ENCODE results near the gene CREM.
"Not testable (repeated sequence)": the region's sequence is repeated elsewhere in the genome, so short reads cannot be mapped to it uniquely, and the experiment has no call there.

The CREM gene

DNA sequence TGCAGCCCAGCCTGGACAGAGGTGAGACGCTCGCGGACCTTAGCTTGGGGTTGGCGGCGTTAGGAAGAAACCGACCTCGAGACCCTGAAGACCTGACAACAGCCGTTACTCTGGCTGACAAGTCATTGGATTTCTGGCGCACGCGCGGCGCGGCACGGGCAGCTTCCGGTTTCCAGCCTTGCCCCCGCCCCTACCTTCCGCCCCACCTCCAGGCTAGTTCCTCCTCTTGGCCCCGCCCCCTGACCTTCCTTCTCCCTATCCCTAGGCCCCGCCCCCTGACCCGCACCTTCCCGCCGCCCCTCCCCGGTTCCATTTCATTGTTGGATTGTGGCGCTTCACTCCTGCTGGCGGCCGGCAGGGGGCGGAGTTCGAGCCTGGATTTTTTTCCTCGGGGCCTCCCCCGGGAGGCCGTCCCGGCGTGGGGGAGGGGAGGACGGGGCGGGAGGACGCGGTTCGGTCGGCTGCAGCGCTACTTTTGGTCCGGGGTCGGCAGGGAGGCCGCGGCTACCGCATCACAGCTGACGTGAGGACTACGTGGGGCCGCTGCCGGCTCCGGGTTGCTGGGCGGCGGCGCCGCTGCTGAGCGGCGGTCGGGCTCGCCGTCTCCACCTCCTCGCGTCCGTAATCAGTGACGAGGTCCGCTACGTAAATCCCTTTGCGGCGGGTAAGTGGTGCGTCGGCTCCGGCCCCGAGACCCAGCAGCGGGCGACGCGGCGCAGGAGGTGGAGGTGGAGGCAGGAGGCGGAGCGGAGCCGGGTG, at the start of gene CREM:
Gene CREM, plus strand, starts transcription at position 317 of the 759 bp plus-strand sequence. CDS start 10,990 bp downstream, outside the sequence.
- peak; percentile 98 for DNase-seq

DNA sequence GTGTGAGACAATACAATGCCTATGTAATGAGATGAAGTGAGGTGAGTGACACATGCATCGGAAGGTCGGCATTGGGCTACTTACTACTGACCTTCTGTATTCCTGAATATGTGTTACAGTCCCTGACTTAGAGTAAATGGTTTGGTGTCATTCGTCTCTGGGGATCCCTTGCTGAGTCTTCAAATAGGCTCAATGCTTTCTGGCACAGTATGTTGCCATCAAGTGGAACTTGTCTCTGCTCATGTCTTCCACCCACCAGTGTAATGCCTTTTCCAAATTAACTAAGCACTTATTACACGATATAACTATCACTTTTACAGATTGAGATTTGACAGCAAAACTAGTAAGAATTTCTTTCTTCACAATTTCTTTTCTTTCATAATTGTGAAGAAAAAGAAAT, 47.4 kb upstream of the CREM start:
- no peak for DNase-seq

DNA sequence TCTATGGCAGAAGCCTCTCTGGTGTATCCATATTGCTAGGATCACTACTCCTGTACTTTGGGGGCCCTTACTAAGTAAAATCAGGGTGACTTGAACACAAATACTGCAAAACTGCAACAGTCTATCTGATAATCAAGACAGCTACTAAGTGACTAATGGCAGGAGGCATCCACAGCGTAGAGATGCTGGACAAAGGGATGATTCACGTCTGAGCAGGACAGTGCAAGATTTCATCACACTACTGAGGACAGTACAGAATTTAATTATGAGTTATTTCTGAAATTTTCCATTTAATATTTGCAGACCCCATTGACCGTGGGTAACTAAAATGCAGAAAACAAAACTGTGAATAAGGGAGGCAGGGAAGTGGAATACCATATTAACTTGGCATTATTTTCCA, 46.9 kb upstream of the CREM start:
- no peak for DNase-seq

DNA sequence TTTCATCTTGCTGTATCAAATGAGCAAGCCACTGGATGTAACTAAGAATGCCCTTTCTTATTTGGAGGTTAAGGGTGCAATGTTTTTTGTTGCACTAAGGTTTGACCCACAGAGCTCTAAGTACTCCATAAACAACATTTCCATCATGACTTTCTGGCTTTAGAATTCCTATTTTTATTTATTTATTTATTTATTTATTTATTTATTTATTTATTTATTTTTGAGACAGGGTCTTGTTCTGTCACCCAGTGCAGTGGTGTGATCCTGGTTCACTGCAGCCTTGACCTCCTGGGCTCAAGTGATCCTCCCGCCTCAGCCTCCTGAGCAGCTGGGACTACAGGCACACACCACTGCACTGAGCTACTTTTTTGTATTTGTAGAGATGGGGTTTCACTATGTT, 46.4 kb upstream of the CREM start:
- DNase-seq: not testable (repeated sequence)

DNA sequence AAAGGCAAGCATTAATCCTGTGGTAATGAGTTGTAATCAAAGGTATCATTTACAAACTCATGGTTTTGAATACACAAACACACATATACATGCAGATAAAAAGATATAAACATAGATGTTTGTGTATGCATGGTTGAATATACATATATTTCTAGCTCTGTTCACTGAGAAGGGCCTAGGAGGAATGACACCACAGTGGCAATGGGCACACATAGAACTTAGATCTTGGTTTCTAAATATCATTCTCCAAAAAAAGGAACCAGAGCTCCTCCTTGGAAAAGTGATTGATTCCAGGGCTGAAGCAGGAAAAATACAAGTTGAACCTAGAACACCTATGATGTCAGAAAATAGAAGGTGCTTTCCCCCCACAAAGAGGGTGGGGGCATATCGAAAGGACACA, 43.4 kb upstream of the CREM start:
- DNase-seq: no peak

DNA sequence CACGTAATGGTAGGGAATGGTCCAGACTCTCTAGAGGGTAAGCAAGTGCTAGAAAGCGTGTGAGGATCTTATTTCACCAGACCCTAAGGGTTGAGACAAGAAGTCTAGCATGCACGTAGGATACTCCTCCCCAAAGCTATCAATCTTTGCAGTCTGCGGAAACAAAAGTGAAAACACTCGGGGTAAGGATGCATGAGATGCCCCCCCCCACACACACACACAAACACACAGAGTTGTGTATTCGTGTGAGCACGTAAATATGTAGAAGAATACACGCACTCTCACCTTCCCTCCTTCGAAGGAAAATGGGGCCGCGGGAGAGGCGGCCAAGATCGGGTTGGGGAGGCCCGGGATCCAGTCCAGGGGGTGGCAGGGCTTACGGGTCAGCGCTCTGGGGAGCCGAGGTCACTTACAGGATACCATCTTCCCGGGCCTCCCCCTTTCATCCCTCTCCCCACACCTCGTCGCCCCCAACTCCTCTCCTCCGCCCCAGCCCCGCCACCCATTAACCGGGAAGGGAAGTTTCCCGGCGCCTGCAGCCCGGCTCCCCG, 37.0 kb upstream of the CREM start:
- peak; percentile 34 for DNase-seq

DNA sequence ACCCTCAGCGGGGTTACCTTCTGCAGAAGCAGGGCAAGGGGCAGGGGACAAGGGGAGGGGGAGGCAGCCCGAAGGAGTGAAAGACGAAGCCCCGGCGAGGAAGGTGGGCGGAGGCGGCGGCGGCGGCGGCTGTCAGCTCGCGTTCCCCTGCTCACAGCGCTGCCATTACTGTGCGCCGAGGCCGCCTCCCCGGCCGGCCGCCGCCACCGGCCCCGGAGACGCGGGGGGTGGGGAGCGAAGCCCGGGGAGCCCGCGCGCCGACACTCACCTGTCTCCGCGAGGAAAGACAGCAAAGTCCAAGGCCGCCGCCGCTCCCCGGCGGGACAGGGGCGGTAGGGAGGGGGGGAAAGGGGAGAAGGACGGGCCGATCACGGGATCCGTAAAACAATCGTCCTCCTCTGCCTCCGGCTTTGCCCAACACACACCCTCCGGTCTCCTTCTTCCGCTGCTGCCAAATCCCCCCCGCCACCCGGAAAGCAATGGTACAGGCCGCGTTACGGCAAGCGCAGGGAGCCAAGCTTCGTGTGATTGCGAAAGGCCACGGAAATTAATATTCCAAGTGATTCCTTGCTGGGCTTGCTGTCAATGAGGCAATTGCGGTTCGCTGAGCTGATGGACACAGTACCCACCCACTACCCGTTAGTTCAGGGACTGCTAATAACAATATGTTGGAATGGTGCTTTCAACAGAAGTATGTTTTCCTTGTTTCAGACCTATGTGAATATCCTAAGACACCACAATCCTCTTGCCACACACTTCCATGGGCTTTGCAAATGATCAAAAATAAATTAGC, 36.3 kb upstream of the CREM start, which contains the start of gene CUL2:
Gene CUL2, minus strand, starts transcription at position 180 of the 793 bp plus-strand sequence. CDS start 19,024 bp downstream, outside the sequence.
- peak; percentile 95 for DNase-seq

DNA sequence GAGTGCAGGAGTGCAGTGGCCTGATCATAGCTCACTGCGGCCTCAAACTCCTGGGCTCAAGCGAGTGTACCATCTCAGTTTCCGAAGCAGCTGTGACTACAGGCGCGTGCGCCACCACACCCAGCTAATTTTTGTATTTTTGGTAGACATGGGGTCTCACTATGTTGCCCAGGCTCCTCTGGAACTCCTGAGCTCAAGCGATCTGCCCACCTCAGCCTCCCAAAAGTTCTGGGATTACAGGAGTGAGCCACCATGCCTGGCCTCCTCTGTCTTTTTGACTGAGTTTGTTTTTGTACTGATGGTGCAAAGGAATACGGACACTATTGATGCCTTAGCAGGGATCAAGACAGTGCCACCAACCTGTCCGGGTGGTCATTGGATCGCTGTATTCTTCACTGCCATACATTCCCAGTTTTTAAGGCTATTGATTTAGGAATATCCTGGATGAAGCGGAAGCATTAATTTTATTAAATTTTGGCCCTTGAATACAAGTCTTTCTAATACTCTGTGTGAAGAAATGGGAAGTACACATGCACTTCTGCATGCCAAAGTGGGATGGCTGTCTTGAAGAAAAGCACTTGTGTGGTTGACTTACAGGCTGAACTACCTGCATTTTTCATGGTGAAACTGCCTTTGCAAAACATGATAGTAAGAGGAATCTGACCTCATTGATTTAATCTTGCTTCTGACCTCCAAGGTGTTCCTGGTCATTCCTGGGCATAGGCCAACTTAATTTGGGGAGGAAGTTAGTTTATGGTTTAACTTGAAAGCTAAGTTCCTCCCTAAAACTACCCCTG, 34.5 kb upstream of the CREM start:
- DNase-seq: no peak

DNA sequence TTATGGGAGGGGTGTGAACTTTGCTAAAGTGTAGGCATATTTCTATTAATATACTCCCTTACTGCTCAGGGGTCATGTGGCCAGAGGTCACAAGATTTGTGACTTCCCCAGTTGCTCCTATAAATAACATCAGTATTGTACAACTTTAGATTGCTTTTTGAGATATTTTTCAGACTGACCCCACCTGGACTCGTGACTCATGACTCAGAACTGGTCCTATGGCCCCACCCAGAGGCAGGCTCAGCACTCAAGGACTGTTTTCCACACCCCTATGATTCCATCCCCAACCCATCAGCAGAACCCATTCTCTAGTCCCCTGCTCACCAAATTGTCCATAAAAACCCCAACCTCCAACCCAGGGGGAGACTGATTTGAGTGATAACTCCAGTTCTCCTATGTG, 33.8 kb upstream of the CREM start:
- no peak for DNase-seq

DNA sequence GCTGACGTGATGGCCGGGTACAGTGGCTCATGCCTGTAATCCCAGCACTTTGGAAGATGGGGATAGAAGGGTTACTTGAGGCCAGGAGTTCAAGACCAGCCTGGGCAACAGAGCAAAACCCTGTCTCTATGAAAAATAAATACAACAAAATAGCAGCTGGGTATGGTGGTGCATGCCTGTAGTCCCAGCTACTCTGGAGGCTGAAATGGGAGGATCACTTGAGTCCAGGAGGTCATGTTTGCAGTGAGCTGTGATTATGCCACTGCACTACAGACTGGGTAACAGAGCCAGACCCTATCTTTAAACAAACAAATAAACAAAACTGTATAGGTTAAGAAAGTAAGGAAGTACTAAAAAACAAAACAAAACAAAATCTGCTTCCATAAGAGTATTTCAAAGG, 30.3 kb upstream of the CREM start:
- no peak for DNase-seq

DNA sequence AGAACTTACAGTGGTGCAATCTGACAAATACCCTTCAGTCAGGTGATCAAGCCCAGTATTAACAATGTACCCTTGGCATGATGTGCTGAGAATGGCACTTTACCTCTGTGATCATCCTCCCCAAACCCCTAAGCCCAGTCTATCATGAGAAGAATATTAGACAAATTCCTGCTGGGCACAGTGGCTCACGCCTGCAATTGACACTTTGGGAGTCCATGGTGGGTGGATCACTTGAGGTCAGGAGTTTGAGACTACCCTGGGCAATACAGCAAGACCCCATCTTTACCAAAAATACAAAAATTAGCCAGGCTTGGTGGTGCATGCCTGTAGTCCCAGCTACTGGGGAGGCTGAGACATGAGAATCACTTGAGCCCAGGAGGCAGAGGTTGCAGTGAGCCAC, 29.1 kb upstream of the CREM start:
- no peak for DNase-seq

DNA sequence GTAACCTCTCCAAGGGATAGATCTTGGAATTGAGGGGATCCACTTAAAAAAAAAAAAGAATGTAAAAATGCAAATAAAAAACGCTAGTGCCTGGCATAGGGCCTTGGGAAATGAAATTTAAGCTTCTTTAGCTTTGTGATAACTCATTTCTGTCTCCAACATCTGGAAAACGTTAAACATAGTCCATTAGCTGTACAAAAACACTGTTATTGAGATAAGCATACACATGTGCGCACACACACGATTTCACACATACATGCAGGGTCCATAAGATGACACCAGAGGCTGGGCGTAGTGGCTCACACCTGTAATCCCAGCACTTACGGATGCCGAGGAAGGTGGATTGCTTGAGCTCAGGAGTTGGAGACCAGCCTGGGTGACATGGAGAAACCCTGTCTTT, 22.8 kb upstream of the CREM start:
- DNase-seq: no peak

DNA sequence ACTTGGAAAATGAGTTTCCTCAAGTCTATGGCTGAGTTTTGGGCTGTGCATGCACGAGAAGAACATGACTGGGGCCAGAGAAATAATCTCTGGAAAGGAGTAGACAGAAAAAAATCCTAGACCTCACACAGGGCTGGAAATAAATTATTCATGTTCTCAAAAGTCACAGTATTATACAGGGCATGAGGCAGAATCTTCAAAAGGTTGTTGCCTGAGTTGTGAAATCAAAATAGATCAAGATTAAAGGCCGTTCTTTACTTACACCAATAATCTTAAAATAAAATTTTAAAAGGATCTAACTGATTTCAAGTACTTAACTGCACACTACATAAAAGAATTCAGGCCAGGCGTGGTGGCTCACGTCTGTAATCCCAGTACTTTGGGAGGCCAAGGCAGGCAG, 14.1 kb upstream of the CREM start:
- DNase-seq: no peak

DNA sequence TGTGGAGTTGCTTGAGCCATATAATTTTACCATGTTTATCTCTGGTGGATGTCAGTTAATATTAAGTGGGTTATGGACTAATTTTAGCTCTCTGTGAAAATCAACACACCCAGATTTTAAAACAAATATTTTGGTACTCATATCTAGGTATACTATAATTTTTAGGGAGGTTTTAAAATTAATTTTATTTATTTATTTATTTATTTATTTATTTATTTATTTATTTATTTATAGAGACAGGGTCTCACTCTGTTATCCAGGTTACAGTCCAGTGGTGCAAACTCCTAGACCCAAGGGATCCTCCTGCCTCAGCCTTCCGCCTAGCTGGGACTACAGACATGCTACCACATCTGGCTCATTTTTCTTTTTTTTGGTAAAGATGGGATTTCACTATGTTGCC, 7.3 kb upstream of the CREM start:
- DNase-seq: no peak

DNA sequence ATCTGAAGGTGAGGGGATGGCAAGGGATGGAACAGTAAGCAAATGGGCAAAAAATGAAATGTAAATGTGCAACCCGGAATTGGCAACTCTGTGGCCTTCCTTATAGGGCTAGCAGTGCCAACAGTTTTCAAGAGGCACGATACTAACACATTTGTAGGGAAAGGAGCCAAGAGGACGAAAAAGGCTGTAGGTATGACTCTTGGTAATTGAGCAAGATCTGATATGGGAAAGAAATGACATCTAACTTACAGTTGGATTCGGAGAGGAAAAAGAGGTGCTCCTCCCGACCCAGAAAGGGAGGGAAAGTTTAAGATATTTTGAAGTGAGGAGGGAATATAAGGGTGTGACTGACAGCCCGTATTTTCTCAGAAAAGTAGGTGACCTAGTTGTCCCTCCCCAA, 2.1 kb upstream of the CREM start:
- no peak for DNase-seq

DNA sequence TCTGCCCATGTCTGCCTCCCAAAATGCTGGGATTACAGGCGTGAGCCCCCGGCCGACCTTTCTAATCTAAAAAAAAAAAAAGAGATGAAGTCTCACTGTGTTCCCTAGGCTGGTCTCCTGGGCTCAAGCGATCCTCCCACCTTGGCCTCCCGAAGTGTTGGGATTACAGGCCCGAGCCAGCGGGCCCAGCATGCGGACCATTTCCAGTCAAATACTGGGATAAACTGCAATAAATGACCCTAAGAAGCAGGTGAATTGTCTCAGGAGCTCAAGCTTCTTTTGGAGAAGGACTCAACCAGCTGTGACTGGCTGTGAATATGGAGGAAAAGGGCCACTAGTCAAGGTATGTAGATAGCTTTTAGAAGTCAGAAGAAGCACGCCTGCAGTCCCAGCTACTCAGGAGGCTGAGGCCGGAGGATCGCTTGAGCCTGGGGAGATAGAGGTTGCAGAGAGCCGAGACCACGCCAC, 550 bp upstream of the CREM start:
- DNase-seq: no peak

DNA sequence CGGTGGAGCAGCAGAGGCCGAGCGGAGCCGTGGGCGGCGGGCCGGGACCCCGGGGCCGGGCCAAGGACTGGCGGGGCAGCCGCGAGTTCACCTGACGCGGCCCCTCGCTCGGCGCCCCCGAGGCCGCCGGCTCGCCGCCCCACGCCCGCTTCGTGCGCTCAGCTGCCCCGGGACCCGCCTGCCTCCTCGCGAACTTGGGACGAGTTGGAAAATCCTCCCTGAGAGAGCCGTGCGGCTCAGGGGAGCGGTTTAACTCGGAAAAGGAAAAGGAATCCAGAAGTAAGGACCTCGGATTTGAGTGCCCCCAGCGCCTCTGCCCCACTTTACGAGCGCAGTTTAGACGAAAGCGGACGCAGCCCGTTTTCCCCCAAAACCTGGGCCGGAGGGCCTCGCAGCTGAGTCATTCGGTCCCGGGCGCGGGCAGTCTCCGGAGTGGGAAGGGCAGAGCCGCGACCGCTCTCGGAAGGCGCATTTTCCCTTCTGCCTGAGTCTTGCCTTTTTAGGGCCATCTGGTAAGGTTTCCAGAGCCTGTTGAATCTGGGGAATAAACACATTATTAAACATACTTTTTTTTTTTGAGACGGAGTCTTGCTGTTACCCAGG, 744 bp downstream of the CREM start:
- peak; percentile 81 for DNase-seq

DNA sequence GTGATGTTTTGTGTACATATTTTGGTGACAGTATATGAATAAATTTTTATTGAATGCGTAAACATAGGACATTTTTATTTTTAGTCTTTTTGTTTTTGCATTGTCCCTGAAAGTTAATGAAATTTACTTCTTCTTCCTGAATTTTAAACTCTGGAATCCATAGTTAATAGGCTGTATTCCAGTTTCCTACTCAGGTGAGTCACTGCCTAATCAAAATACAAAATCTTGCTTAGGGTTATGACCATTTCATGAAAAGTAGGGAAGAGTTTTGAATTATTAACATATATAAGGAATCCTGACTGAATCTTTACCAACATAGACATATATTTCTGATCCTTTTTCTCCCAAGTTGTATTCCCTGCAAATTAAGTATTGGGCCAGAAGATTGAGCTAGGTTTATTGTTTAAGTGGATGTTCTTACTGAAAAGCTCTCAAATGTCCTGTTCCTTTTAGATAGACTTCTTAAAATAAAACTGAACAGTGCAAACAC, 2.6 kb downstream of the CREM start:
- no peak for DNase-seq

DNA sequence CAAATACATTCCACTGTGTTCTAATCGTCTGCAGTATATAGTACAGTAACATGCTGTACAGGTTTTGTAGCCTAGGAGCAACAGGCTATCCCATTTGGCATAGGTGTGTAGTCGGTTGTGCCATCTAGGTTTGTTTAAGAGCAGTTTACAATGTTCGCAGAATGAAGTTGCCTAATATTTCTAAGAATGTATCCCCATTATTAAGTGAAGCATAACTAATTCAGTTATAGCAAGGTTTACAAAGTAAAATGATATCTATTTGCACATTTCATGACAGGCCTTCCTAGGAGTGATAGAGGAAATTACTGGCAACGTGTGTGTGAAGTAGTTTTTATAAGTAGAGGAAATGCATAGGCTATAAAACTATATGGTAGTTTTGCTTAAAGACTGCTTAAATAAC, 4.0 kb downstream of the CREM start:
- no peak for DNase-seq

DNA sequence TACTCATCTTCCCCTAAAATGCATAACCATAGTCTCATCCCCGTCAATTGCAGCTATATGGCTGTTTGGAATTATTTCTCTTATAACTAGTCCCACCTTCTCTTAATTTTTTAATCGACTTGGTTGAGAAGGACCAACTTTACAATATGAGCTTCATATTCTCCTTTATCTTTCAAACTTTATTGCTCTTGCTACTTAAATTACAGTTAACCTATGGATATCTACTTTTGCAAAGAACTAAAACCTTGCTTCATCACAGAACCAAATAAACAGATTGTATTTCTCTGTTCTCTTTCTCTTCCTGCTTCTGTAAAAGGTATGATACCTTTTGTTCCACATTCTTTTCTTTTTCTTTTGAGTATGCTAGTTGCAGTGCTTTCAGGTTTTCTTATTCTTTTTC, 6.1 kb downstream of the CREM start:
- DNase-seq: no peak

DNA sequence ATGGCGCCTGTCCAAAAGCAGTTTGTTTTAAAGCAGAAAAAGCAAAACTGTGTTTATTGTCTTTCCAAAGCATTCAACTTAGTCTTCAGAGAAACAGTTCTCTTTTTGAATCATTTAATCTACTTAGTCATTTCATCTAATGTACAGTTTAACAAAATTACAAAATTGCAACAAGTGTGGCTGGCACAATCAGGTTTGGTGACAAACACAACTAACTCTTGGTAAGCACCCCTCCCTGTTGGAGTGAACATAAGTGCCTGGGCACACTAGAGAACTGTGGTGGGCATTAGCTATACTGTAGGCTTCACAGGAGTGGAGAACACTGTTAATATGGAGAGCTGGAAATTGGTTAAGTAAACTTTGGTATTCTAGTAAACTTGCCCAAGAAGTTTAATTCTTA, 6.9 kb downstream of the CREM start:
- no peak for DNase-seq

DNA sequence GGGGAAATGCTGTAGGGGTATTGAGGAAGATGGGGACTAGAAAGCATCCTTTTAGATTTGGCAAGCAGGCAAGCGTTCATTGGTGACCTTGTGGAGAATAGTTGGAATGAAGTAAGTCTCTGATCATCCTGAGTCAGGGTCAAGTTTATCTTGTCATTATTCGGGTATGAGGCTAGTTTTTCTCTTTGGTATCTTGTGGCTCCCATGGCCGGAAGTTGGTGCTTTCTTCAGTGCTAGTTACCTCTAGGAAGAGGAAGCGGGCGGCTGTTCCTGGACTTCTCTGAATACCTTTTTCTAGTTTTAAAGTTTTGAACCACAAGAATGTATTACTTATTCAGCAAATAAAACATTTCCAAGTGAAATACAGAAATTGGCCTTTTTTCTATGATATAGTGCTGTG, 9.2 kb downstream of the CREM start:
- DNase-seq: no peak
